Central memory CD8-positive, alpha-beta T cell (primary cell): ENCODE data around the gene PTEN.
"Not testable (repeated sequence)": the region's sequence is repeated elsewhere in the genome, so short reads cannot be mapped to it uniquely, and the experiment has no call there.

ENCODE experiments used
- ATAC-seq: fragments of 150-1000 bp; cut with Tn5 transposase; replicated peaks from 2 replicates; pipeline ENCODE4 v1.10.0; 2022; ENCODE audit warnings: mild to moderate bottlenecking, moderate FRiP score, moderate number of reproducible peaks; ENCODE audit not compliant: poor library complexity, severe bottlenecking; ENCODE audit errors: extremely low read depth
- DNase-seq, 2 donors: peaks; one replicate each; pipeline ENCODE4 v3.0.0; 2021; ENCODE audit warnings: low spot score in 2 of 2
- H3K27ac Mint-ChIP-seq: one replicate; pipeline ENCODE4 v1.8.0; 2022; ENCODE audit warnings: low read depth, mild to moderate bottlenecking, moderate library complexity, mixed read lengths
- H3K27me3 Mint-ChIP-seq: one replicate; pipeline ENCODE4 v1.8.0; 2022; ENCODE audit warnings: mixed read lengths
- H3K36me3 Mint-ChIP-seq: one replicate; pipeline ENCODE4 v1.8.0; 2022; ENCODE audit warnings: mild to moderate bottlenecking, moderate library complexity, mixed read lengths; ENCODE audit not compliant: insufficient read depth
- H3K4me1 Mint-ChIP-seq: one replicate; pipeline ENCODE4 v1.8.0; 2022; ENCODE audit warnings: mixed read lengths
- H3K4me3 Mint-ChIP-seq: one replicate; pipeline ENCODE4 v1.8.0; 2022; ENCODE audit warnings: mild to moderate bottlenecking, moderate library complexity, mixed read lengths
- H3K9me3 Mint-ChIP-seq: one replicate; pipeline ENCODE4 v1.8.0; 2022; ENCODE audit warnings: mixed read lengths

PTEN gene

GRCh38 chr10:87836098-87836497 lies 27.3 kb upstream of the PTEN start:
- no peaks in the 10 kb centered on the region for H3K36me3 Mint-ChIP-seq
- no peak for DNase-seq
- H3K27ac Mint-ChIP-seq: no peak overlapping the region
- H3K9me3 Mint-ChIP-seq: no peaks in the 10 kb centered on the region
- H3K27me3 Mint-ChIP-seq: no peaks in the 10 kb centered on the region
- no peak overlapping the region for H3K4me3 Mint-ChIP-seq
- no peaks in the 10 kb centered on the region for H3K4me1 Mint-ChIP-seq
- no peak for ATAC-seq

- H3K36me3 Mint-ChIP-seq: no peaks in the 10 kb centered on the region
- no peaks in the 10 kb centered on the region for H3K27me3 Mint-ChIP-seq
- no peaks in the 10 kb centered on the region for H3K4me1 Mint-ChIP-seq
- DNase-seq: no peak
- no peaks in the 10 kb centered on the region for H3K9me3 Mint-ChIP-seq
- H3K4me3 Mint-ChIP-seq: no peak overlapping the region
- ATAC-seq: no peak
- H3K27ac Mint-ChIP-seq: no peak overlapping the region
These were observed 26.0 kb upstream of the PTEN start for GRCh38 chr10:87837445-87837844.

- no peak overlapping the region for H3K4me3 Mint-ChIP-seq
- no peak overlapping the region for H3K27ac Mint-ChIP-seq
- no peaks in the 10 kb centered on the region for H3K36me3 Mint-ChIP-seq
- no peaks in the 10 kb centered on the region for H3K4me1 Mint-ChIP-seq
- no peaks in the 10 kb centered on the region for H3K9me3 Mint-ChIP-seq
- DNase-seq (no peak), ATAC-seq (no peak)
- no peaks in the 10 kb centered on the region for H3K27me3 Mint-ChIP-seq
These were observed 24.8 kb upstream of the PTEN start for GRCh38 chr10:87838650-87839049.

- no peaks in the 10 kb centered on the region for H3K9me3 Mint-ChIP-seq
- H3K27me3 Mint-ChIP-seq: no peaks in the 10 kb centered on the region
- H3K4me1 Mint-ChIP-seq: no peaks in the 10 kb centered on the region
- DNase-seq (no peak), ATAC-seq (no peak)
- no peak overlapping the region for H3K4me3 Mint-ChIP-seq
- H3K27ac Mint-ChIP-seq: no peak overlapping the region
- no peaks in the 10 kb centered on the region for H3K36me3 Mint-ChIP-seq
These were observed 22.2 kb upstream of the PTEN start for GRCh38 chr10:87841186-87841585.

- H3K27me3 Mint-ChIP-seq: no peaks in the 10 kb centered on the region
- no peak overlapping the region for H3K27ac Mint-ChIP-seq
- no peaks in the 10 kb centered on the region for H3K9me3 Mint-ChIP-seq
- DNase-seq (no peak), ATAC-seq (no peak)
- no peak overlapping the region for H3K4me3 Mint-ChIP-seq
- H3K36me3 Mint-ChIP-seq: no peaks in the 10 kb centered on the region
- H3K4me1 Mint-ChIP-seq: no peaks in the 10 kb centered on the region
These were observed 21.2 kb upstream of the PTEN start for GRCh38 chr10:87842220-87842641.

- Mint-ChIP-seq H3K4me1 (no peaks in the 10 kb centered on the region), H3K27ac (no peak overlapping the region), H3K27me3 (no peaks in the 10 kb centered on the region), H3K9me3 (no peaks in the 10 kb centered on the region), H3K36me3 (no peaks in the 10 kb centered on the region), H3K4me3 (no peak overlapping the region)
- ATAC-seq (no peak), DNase-seq (no peak)
These were observed 20.5 kb upstream of the PTEN start for GRCh38 chr10:87842776-87843497.

DNA sequence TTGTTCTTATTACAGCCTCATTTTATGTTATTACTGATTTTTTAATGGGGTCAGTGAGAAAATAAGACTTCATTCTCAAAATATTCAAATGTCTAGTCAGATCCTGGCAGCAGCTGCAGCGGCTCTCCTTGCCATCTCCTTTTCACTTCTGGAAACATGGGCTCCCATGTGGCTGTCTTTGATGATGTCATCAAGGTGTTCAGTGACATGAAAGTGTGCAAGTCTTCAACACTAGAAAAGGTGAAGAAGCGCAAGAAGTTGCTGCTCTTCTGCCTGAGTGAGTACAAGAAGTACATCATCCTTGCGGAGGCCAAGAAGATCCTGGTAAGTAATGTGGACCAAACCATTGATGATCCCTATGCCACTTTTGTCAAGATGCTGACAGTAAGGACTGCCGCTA lies 19.7 kb upstream of the PTEN start:
- Mint-ChIP-seq H3K27me3 (no peaks in the 10 kb centered on the region), H3K9me3 (no peaks in the 10 kb centered on the region), H3K36me3 (no peaks in the 10 kb centered on the region), H3K4me3 (no peak overlapping the region), H3K4me1 (no peaks in the 10 kb centered on the region), H3K27ac (no peak overlapping the region)
- ATAC-seq: no peak
- no peak for DNase-seq

GRCh38 chr10:87844837-87845623 lies 18.4 kb upstream of the PTEN start:
- no peak for ATAC-seq
- Mint-ChIP-seq H3K27me3 (no peaks in the 10 kb centered on the region), H3K4me1 (no peaks in the 10 kb centered on the region), H3K27ac (no peak overlapping the region), H3K36me3 (no peaks in the 10 kb centered on the region), H3K4me3 (no peak overlapping the region), H3K9me3 (no peaks in the 10 kb centered on the region)
- DNase-seq: no peak

- Mint-ChIP-seq H3K9me3 (no peaks in the 10 kb centered on the region), H3K4me3 (no peak overlapping the region), H3K27me3 (no peaks in the 10 kb centered on the region), H3K36me3 (no peaks in the 10 kb centered on the region), H3K4me1 (no peaks in the 10 kb centered on the region), H3K27ac (no peak overlapping the region)
- DNase-seq (no peak), ATAC-seq (no peak)
These were observed 17.8 kb upstream of the PTEN start for GRCh38 chr10:87845624-87845998.

DNA sequence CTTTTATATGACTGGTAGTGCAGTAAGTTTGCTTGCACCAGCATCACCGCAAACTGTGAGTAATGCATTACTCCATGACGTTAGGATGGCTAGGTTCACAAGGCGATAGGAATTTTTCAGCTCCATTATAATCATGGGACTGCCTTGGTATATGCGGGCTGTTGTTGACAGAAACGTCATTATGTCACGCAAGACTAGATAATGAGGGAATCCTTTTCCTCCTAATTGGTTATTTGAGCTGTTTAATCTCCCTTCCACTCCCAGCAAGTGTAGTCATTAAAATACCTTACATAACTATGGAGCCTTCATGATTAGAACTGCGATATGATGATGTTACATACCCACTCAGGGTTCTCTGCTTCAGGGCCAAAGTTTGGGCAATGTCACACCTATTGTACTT lies 17.4 kb upstream of the PTEN start:
- ATAC-seq: no peak
- DNase-seq: no peak
- Mint-ChIP-seq H3K9me3 (no peaks in the 10 kb centered on the region), H3K27me3 (no peaks in the 10 kb centered on the region), H3K4me3 (no peak overlapping the region), H3K36me3 (no peaks in the 10 kb centered on the region), H3K27ac (no peak overlapping the region), H3K4me1 (no peaks in the 10 kb centered on the region)

DNA sequence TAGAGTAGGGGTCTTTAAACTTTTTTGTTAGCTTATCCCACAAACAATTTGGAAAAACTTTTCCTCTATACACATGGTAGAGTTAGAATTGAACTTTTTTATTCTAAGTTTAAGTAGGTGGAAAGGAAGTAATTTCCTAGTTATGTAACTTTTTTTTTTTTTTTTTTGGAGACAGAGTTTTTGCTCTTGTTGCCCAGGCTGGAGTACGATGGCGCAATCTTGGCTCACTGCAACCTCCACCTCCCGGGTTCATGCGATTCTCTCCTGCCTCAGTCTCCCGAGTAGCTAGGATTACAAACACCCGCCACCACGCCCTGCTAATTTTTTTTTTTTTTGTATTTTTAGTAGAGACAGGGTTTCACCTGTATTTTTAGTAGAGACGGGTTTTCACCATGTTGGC lies 16.7 kb upstream of the PTEN start:
- not testable (repeated sequence) for H3K4me1 Mint-ChIP-seq, H3K27me3 Mint-ChIP-seq, H3K36me3 Mint-ChIP-seq, ATAC-seq, H3K4me3 Mint-ChIP-seq, DNase-seq, H3K27ac Mint-ChIP-seq, H3K9me3 Mint-ChIP-seq

DNA sequence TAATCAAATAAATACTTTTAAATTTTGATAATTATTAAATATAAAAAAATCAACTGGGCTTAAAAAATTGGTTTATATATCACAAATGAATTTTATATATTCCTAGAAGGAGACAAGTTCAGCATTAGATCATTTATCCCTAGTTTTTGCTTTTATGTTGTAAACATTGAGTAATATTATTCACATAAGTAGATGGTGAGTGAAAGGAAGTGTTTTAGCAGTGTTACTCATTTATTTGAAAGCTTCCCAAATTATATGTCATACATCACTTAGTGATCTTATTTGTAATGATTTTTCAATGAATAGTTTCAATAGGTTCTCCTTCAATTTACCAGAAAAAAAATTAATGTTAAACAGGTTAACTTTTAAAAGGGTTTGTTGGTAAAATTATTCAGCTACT lies 15.9 kb upstream of the PTEN start:
- Mint-ChIP-seq H3K36me3 (no peaks in the 10 kb centered on the region), H3K27ac (no peak overlapping the region), H3K9me3 (no peaks in the 10 kb centered on the region), H3K4me3 (no peak overlapping the region), H3K27me3 (no peaks in the 10 kb centered on the region), H3K4me1 (no peaks in the 10 kb centered on the region)
- ATAC-seq (no peak), DNase-seq (no peak)

- ATAC-seq: no peak
- no peaks in the 10 kb centered on the region for H3K9me3 Mint-ChIP-seq
- H3K27ac Mint-ChIP-seq: no peak overlapping the region
- H3K4me1 Mint-ChIP-seq: no peaks in the 10 kb centered on the region
- no peaks in the 10 kb centered on the region for H3K27me3 Mint-ChIP-seq
- no peak for DNase-seq
- H3K36me3 Mint-ChIP-seq: no peaks in the 10 kb centered on the region
- no peak overlapping the region for H3K4me3 Mint-ChIP-seq
These were observed 14.4 kb upstream of the PTEN start for GRCh38 chr10:87849001-87849400.
